Measurements from ENCODE around the gene QSOX1.

DNA sequence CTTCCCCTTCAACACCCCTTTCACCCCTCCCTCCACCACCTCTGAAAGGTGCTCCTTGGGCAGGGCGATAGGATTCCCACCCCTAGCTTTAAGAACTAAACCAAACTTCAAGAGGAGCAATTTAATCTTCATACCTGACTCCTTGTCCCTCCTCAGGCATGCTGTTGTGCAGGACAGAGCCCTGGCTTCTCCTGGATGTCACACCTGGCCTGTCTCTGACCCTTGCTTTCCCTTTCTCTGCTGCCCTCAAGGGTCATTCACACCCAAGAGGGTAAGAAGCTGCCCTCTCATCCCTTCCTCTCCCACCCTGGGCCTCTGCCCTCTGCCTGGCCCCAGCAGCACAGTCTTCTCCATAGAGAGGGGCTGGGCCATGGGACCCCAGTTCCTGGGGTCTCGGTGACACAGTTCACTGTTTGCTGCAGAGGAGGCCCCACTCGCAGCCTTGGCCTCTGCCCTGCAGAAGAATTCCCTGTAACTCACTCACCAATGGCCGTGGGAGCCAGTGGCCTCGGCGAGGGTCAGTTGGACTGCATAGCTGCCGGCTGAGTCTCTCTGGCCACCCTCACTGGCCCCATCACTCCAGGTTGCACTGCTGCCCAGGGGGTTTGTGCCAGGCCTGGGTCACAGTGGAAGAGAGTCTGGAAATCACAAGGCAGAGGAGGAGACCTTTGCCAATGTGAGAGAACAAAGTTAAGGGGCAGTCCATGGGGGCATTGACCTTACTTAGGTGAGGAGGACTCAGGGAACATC is 47.0 kb downstream of the QSOX1 start:
- TF ChIP-seq, protein P1, sequence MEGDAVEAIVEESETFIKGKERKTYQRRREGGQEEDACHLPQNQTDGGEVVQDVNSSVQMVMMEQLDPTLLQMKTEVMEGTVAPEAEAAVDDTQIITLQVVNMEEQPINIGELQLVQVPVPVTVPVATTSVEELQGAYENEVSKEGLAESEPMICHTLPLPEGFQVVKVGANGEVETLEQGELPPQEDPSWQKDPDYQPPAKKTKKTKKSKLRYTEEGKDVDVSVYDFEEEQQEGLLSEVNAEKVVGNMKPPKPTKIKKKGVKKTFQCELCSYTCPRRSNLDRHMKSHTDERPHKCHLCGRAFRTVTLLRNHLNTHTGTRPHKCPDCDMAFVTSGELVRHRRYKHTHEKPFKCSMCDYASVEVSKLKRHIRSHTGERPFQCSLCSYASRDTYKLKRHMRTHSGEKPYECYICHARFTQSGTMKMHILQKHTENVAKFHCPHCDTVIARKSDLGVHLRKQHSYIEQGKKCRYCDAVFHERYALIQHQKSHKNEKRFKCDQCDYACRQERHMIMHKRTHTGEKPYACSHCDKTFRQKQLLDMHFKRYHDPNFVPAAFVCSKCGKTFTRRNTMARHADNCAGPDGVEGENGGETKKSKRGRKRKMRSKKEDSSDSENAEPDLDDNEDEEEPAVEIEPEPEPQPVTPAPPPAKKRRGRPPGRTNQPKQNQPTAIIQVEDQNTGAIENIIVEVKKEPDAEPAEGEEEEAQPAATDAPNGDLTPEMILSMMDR (conservative IDR thresholded peaks at IDR 0.05; ENCODE audit: low read depth, low read length) = no peak
- TF ChIP-seq EZH2phosphoT487 (IDR thresholded peaks at IDR 0.05; ENCODE audit: borderline replicate concordance, low read length) = no peak

Data from PC-3 (cell line).